HG02763 (cell line): ENCODE data around the gene FHIT.
"Not testable (repeated sequence)": the region's sequence is repeated elsewhere in the genome, so short reads cannot be mapped to it uniquely, and the experiment has no call there.

Experiments used
- ATAC-seq: cut with Tn5 transposase; IDR thresholded peaks from one replicate; pipeline ENCODE4 v1.9.1; 2021; ENCODE audit warnings: mild to moderate bottlenecking, moderate library complexity; ENCODE audit not compliant: unreplicated experiment

FHIT gene

DNA sequence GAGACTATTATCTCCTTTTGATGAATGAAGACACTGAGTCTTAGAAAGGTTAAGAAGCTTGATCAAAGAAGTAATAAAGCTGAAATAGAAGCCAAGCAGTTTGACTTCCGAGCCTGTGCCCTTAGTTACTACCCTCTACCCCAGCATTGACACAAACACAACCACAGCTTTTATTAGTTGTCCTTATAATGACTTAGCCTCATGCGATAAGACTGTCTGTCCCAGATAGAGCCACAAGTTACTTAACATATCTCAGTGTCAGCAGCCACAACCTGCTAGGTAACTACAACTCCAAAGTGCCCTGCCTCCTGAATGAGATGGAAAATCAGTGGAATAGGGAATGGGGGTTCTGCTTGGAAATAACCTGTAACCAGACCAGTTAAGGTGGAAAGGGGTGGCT lies 1419.9 kb downstream of the FHIT start:
- no peak for ATAC-seq

DNA sequence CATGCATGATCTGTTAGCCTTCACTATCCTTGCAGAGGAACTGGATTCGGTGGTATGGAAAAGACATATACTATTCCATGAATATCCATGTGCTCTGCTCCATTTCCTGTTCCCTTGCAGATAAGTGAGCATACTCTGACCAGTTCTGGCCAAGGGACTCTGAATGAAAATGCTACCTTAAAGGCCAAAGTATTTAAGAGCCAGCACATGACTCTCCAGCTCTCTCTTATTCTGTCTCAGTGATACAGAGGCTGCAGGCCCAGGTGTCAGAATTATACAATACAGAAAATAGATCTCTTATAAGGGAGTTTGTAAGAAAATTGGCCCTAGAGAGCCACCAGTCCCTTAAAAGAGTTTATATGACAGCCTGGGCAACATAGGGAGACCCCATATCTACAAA lies 1421.7 kb downstream of the FHIT start:
- ATAC-seq: no peak

DNA sequence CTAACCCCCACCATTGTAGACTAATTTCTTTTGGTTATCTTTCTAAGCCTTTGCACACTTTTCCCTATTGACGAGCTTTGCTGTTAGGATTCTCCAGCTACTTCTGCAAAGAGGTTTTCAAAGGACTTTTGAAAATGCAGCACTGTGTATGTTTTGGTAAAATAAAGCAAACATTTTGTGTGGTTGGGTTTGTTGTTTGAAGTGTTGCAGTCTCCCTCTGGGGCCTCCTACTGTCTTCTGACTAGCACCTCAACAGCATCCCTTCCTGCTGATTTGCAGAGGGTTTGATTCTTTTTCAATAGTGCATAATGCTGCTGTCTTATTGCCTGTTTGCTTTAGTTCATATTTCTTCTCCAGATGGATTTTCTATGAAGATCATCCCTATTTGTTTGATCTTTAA lies 1426.4 kb downstream of the FHIT start:
- no peak for ATAC-seq

DNA sequence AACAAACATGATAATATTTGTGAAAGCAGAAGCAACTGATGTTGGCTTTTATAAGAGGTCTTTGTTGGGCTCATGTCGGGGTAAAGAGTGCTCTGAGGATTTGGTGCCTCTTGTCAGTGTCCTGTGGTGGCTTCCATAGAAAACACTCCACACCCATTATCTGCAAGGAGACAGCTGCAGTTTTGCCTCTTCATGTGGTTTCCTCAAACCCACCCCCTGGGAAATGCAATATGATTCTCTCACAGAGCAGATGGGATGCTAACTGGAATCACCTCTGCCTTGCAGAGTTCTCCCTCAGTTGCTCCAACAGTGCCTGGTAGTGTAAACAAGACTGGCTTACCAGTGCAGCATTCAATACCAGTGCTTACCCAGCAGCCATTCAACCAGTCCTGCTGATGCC lies 1430.0 kb downstream of the FHIT start:
- no peak for ATAC-seq

GRCh38 chr3:59820352-59820934 lies 1430.8 kb downstream of the FHIT start:
- ATAC-seq: no peak

- no peak for ATAC-seq
Measured at GRCh38 chr3:59818919-59819300, 1432.3 kb downstream of the FHIT start.

GRCh38 chr3:59818033-59818918 lies 1433.0 kb downstream of the FHIT start:
- ATAC-seq: no peak

DNA sequence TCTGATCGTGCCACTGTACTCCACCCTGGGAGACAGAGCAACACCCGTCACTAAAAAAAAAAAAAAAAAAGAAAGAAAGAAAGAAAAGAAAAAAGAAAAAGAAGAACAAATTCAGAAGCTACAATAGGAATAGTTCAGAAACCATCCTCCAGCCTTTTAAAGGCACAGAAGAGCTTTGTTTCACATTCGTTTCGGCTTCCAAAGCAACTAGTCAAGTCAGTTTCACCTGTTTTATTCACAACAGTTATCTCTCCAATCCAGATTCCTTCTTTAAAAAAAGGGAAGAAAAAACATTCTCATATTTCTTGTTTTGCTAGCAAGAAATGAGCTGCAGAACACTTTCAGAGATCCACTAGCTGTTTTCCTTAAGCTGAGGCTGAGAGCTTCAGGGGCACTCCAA lies 1433.7 kb downstream of the FHIT start:
- ATAC-seq: no peak

GRCh38 chr3:59816312-59816711 lies 1434.9 kb downstream of the FHIT start:
- ATAC-seq: no peak

GRCh38 chr3:59813148-59813538 lies 1438.1 kb downstream of the FHIT start:
- no peak for ATAC-seq

GRCh38 chr3:59812237-59813147 lies 1438.8 kb downstream of the FHIT start:
- no peak for ATAC-seq

DNA sequence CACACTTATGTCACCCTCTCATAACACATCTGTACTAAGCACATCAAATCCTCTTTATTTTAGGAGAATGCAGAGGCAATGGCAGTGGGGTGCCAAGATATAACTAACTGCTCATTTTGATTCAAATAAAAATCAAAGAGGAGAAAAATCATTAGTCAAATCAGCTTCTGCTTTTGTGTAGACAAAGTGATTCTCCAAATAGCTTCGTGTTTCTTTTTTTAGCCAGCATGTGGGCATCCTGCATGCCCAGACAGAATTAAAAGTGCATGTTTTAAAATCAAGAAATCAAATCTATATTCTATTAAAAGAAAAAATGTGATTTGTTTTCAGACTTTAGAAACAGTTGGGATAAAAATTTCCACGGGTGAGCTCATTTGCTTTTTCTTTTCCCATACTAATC lies 1440.1 kb downstream of the FHIT start:
- no peak for ATAC-seq

DNA sequence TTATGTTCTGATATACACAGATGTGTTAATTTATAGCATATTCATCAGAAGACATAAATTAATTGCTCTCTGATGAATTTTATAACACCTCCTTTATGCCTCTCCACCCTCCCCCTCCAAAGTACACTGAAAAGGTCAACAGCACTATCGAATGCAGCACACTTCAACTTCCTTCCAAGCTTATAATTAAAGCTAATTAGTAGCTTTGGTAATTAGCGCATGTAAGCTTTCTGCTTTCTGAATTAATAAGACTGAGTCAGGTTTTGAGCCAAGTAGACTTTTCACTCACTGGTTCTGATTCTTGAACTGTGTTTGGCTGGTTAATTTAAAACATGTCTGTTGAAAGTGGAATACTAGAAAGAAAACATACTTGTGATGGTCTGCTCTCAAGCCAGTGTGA lies 1440.6 kb downstream of the FHIT start:
- no peak for ATAC-seq

DNA sequence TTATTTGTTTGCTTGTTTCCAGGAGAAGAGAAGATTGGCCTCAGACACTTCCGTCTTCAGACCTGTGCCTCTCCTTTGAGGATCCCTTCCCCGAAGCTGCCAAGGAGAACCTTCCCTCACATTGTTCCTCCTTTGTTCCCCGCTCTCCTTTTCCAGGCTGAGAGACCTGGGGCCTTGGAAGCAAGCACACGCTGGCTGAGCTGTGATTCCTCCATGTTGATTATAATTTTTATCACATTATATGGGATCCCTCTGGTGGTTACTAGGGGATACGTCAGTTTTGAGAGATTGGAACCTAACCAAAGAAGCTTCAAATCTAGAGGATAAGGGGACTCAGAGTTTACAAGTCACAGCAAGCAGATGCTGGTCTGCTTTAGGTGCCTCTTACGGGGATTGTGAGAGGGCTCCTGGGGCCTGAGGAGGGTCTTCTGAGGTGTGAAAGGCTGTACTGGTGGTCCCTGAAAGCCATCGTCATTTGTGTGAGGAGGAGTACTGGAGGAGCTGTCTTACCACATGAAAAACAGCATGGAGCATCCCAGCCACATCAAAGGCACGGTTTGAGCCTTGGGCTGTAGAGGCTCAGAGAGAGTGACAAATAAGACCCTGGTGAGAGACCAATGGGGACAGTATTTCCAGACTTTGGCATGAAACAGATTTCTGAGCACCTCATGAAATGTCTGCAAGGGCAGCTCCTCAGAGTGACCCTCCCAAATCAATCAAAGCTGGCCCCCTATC lies 1441.4 kb downstream of the FHIT start:
- no peak for ATAC-seq

DNA sequence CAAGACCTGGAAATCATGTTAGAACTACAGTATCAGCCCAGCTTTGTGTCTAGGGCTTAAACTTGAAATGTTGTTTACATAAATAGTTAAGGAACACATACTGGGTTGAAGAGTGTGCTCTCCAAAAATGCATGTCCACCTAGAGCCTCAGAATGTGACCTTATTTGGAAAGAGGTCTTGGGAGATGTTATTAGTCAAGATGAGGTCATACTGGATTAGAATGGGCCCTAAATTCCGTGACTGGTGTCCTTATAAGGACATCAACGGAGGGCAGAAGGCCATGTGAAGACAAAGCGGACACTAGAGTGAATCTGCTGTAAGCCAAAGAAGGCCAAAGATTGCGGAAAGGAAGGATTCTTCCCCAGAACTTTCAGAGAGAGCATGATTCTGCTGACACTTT lies 1442.2 kb downstream of the FHIT start:
- no peak for ATAC-seq

- ATAC-seq: no peak
Measured at GRCh38 chr3:59808446-59808845, 1442.8 kb downstream of the FHIT start.

DNA sequence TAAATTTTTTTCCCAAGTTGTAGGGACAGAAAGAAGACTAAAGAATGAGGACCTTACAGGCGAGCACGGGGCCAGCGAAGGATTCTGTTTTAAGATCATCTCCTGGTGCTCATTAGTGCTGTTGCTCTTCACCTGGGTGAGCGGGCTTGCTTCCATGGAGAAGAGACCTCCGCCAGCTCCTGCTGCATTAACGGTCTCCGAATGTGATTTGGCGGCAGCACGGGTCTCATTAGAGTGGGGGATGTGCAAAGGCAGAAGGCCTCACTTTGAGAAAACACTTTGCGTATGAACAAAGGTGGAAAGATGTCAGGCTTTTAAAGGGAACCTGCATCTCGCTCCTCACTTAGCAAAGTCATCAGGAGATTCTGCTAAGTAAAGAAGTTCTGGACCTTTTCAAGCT lies 1448.0 kb downstream of the FHIT start:
- ATAC-seq: no peak

DNA sequence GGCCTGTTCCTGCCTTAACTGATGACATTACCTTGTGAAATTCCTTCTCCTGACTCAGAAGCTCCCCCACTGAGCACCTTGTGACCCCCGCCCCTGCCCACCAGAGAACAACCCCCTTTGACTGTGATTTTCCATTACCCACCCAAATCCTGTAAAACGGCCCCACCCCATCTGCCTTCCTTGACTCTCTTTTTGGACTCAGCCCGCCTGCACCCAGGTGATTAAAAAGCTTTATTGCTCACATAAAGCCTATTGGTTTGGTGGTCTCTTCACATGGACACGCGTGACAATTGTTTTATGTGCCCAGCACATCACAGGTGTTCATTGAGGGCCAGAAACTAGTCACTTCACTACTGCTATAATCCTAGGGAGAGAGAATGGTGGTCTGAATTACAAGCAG lies 1448.8 kb downstream of the FHIT start:
- not testable (repeated sequence) for ATAC-seq

DNA sequence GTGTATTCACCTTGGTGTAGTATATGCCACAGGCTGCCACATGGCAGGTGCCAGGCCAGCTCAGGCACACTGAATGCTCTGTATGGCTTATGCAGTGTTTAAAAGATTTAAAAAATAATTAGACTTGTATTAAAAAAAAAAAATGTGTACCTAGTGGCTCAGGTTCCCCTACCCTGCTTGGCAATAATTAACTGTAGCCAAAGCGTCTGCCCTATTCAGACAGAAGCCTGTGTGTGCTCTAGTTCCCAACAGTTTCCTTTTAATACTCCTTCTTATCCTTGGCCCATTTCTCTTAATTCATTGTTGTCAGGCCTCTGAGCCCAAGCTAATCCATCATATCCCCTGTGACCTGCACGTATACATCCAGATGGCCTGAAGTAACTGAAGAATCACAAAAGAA lies 1449.2 kb downstream of the FHIT start:
- ATAC-seq: no peak

- ATAC-seq: no peak
Measured at GRCh38 chr3:59800481-59800880, 1450.8 kb downstream of the FHIT start.
